ENCODE data around the gene CADPS2. TPM values are rescaled to one million over a fixed set of nuclear protein-coding genes. Genes with fewer than 3 reads are reported as not detected.

The CADPS2 gene
- total RNA-seq, 1 experiment from 2014 or later, result 7.4 TPM

GRCh38 chr7:122767339-122767738, 118.9 kb downstream of the CADPS2 start:
- ChIA-PET POLR2A (interaction anchor here (0.6 kb wide), 2 partner anchors 17 to 118 kb away, joined by 3 read pairs; no protein-coding TSS in a partner anchor), CTCF (interaction anchor here (1.3 kb wide), 1 partner anchor 35 kb away, joined by 3 read pairs; no protein-coding TSS in a partner anchor)
- Mint-ChIP-seq H3K9me3 (ENCODE audit: unreplicated experiment) (peaks cover under 1% of the 10 kb centered on the region), H3K27me3 (ENCODE audit: insufficient read depth, unreplicated experiment) (no peaks in the 10 kb centered on the region), H3K4me3 (ENCODE audit: unreplicated experiment) (no peak overlapping the region), H3K27ac (ENCODE audit: low read depth, unreplicated experiment) (no peak overlapping the region), H3K36me3 (ENCODE audit: insufficient read depth, unreplicated experiment) (no peaks in the 10 kb centered on the region), H3K4me1 (ENCODE audit: insufficient read depth, unreplicated experiment) (peaks cover 11% of the 10 kb centered on the region)
- no peak for DNase-seq (ENCODE audit: unreplicated experiment)
- TF ChIP-seq, protein P1, sequence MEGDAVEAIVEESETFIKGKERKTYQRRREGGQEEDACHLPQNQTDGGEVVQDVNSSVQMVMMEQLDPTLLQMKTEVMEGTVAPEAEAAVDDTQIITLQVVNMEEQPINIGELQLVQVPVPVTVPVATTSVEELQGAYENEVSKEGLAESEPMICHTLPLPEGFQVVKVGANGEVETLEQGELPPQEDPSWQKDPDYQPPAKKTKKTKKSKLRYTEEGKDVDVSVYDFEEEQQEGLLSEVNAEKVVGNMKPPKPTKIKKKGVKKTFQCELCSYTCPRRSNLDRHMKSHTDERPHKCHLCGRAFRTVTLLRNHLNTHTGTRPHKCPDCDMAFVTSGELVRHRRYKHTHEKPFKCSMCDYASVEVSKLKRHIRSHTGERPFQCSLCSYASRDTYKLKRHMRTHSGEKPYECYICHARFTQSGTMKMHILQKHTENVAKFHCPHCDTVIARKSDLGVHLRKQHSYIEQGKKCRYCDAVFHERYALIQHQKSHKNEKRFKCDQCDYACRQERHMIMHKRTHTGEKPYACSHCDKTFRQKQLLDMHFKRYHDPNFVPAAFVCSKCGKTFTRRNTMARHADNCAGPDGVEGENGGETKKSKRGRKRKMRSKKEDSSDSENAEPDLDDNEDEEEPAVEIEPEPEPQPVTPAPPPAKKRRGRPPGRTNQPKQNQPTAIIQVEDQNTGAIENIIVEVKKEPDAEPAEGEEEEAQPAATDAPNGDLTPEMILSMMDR (IDR thresholded peaks at IDR 0.05; ENCODE audit: unreplicated experiment), result no peak
- intact Hi-C loops (cut with micrococcal nuclease), result no loop called here
- BruUV-seq (replicated peaks), result no TSS peak

DNA sequence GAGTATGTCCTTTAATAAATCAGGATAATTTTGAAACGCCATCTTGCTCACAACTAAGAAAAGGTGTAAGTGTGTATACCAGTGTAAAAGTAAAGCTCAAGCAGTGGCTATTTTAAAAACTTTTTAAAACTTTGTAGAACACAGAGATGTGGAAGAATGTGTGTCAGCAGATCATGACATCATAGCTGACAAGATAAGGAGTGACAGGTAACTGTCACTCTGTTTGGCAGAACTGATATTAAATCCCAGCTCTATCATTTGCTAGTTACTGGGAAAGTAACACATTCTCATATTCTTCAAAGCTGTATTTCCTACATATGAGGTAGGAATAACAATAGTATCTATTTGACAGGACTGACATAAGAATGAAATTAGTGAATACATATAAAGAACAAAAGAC, 119.7 kb downstream of the CADPS2 start:
- H3K27me3 Mint-ChIP-seq (ENCODE audit: insufficient read depth, unreplicated experiment), result no peaks in the 10 kb centered on the region
- no peaks in the 10 kb centered on the region for H3K36me3 Mint-ChIP-seq (ENCODE audit: insufficient read depth, unreplicated experiment)
- H3K9me3 Mint-ChIP-seq (ENCODE audit: unreplicated experiment), result peaks cover 7% of the 10 kb centered on the region
- ChIA-PET CTCF (no interaction called here), POLR2A (interaction anchor here (0.6 kb wide), 1 partner anchor 119 kb away, joined by 3 read pairs; no protein-coding TSS in a partner anchor)
- DNase-seq (ENCODE audit: unreplicated experiment), result no peak
- intact Hi-C loops (cut with micrococcal nuclease), result no loop called here
- no peak overlapping the region for H3K4me3 Mint-ChIP-seq (ENCODE audit: unreplicated experiment)
- TF ChIP-seq, protein P1 (IDR thresholded peaks at IDR 0.05; ENCODE audit: unreplicated experiment), result no peak
- BruUV-seq (replicated peaks), result no TSS peak
- peaks cover 11% of the 10 kb centered on the region for H3K4me1 Mint-ChIP-seq (ENCODE audit: insufficient read depth, unreplicated experiment)
- H3K27ac Mint-ChIP-seq (ENCODE audit: low read depth, unreplicated experiment), result no peak overlapping the region

- Mint-ChIP-seq H3K4me3 (ENCODE audit: unreplicated experiment) (no peak overlapping the region), H3K27ac (ENCODE audit: low read depth, unreplicated experiment) (peak overlapping the region; percentile 75), H3K36me3 (ENCODE audit: insufficient read depth, unreplicated experiment) (no peaks in the 10 kb centered on the region), H3K27me3 (ENCODE audit: insufficient read depth, unreplicated experiment) (no peaks in the 10 kb centered on the region), H3K4me1 (ENCODE audit: insufficient read depth, unreplicated experiment) (peaks cover 11% of the 10 kb centered on the region), H3K9me3 (ENCODE audit: unreplicated experiment) (peaks cover 7% of the 10 kb centered on the region)
- intact Hi-C loops (cut with micrococcal nuclease), result no loop called here
- DNase-seq (ENCODE audit: unreplicated experiment), result peak; percentile 18
- POLR2A ChIA-PET, result interaction anchor here (0.5 to 1.4 kb wide), 3 partner anchors 9 to 1816 kb away, joined by 3 to 4 read pairs (median 4); no protein-coding TSS in a partner anchor
- CTCF ChIA-PET, result interaction anchor here (0.8 kb wide), 1 partner anchor 36 kb away, joined by 3 read pairs; no protein-coding TSS in a partner anchor
- no TSS peak for BruUV-seq (replicated peaks)
- TF ChIP-seq, protein P1 (IDR thresholded peaks at IDR 0.05; ENCODE audit: unreplicated experiment), result no peak
These were observed 121.4 kb downstream of the CADPS2 start for GRCh38 chr7:122764902-122765301.

- Mint-ChIP-seq H3K36me3 (ENCODE audit: insufficient read depth, unreplicated experiment) (no peaks in the 10 kb centered on the region), H3K4me3 (ENCODE audit: unreplicated experiment) (no peak overlapping the region), H3K9me3 (ENCODE audit: unreplicated experiment) (peaks cover 7% of the 10 kb centered on the region), H3K27ac (ENCODE audit: low read depth, unreplicated experiment) (peak overlapping the region; percentile 75), H3K27me3 (ENCODE audit: insufficient read depth, unreplicated experiment) (no peaks in the 10 kb centered on the region), H3K4me1 (ENCODE audit: insufficient read depth, unreplicated experiment) (peaks cover 11% of the 10 kb centered on the region)
- ChIA-PET POLR2A (no interaction called here), CTCF (interaction anchor here (0.6 to 0.7 kb wide), 2 partner anchors 41 to 412 kb away, joined by 3 read pairs; no protein-coding TSS in a partner anchor)
- DNase-seq (ENCODE audit: unreplicated experiment), result no peak
- intact Hi-C loops (cut with micrococcal nuclease), result no loop called here
- TF ChIP-seq, protein P1 (IDR thresholded peaks at IDR 0.05; ENCODE audit: unreplicated experiment), result no peak
- no TSS peak for BruUV-seq (replicated peaks)
These were observed 122.2 kb downstream of the CADPS2 start for GRCh38 chr7:122764020-122764419.

Measured in MCF 10A (cell line).